GM08714 (cell line): Measurements from ENCODE around the gene ANKS1B.

Source experiments
- H3K4me3 ChIP-seq: fragments of 200-500 bp; sonication (Bioruptor generic); 2 replicates; pipeline ENCODE4 v1.5.1; 2014; ENCODE audit warnings: mild to moderate bottlenecking, low read length, inconsistent platforms
- ZNF274 ChIP-seq: IDR thresholded peaks from 2 replicates; pipeline ENCODE4 v1.6.1; 2012; ENCODE audit warnings: mild to moderate bottlenecking, low read depth, low read length

The ANKS1B gene

GRCh38 chr12:99453836-99454538 is 530.7 kb downstream of the ANKS1B start:
- H3K4me3 ChIP-seq = no peak overlapping the region
- no peak for TF ChIP-seq ZNF274

DNA sequence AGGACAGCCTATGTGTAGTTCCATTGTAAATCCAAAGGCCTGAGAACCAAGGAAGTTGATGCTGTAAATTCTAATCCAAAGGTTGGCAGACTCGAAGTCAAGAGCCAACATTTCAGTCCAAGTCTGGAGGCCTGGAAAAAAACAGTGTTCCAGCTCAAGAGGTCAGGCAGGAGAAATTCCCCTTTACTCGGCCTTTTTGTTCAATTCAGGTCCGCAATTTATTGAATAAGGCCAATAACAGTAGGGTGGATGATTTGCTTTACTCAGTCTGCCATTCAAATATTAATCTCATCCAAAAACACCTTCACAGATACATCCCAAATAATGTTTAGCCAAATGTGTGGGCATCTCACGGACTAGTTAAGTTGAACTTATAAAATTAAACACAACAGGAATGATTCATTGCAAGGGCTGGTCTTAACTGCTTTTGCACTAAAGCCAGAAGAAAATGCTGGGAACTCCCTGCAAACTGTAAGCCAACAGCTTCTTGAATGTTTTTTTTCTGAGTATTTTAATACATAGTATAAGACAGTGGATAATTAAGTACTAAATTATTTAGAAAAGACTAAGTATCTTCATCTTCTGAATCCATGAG is 534.6 kb downstream of the ANKS1B start:
- no peak for TF ChIP-seq ZNF274
- H3K4me3 ChIP-seq = no peak overlapping the region

GRCh38 chr12:99444859-99445316 is 539.8 kb downstream of the ANKS1B start:
- H3K4me3 ChIP-seq = no peak overlapping the region
- TF ChIP-seq ZNF274 = no peak

GRCh38 chr12:99442758-99443157 is 542.0 kb downstream of the ANKS1B start:
- no peak overlapping the region for H3K4me3 ChIP-seq
- no peak for TF ChIP-seq ZNF274

DNA sequence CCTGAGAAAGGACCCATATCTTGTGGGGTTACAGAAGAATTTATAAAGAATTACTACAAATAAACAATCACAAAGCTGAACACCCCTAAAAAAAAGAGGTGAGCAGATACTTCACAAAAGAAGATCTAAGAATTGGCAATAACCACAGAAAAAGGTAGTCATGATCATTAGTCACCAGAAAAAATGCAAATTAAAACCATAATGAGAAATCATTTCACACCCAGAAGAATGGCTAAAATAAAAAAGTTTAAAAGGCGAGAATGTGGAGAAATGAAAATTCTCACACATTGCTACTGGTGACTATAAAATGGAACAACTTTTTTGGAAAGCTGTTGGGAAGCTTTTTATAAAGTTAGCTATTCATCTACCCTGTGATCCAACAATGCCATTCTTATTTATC is 545.3 kb downstream of the ANKS1B start:
- TF ChIP-seq ZNF274 = no peak
- no peak overlapping the region for H3K4me3 ChIP-seq

GRCh38 chr12:99436584-99436983 is 548.2 kb downstream of the ANKS1B start:
- TF ChIP-seq ZNF274 = no peak

DNA sequence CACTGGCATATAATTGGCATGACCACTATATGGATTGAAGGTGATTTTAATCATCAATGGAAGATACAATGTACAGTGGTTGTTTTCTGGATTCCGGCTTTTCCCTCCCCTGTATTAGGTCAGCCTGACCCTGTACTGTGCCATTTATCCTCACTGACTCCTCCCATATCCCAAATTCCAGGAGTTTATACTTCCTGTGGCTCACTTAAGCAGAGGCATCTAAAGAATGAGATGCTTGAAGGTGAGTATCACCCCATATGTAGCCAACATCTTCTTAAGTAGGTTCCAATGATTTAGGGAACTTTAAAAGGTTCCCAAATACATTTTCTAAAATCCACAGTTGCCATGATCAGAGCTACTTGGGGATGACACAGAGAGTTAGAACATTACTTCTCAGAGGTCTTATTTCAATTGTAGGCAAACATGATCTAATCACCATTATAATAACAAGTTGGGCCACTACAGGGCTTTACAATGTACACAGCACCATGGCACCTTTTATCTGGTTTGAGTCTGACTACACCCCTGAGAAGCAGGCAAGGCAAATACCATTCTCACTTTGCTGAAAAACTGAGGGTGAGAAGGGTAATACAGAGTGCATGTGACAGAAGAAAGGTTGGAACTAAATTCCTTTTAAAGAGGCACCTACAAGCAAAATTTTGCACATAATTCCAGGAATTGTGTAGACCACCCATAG is 549.5 kb downstream of the ANKS1B start:
- no peak for TF ChIP-seq ZNF274
- H3K4me3 ChIP-seq = no peak overlapping the region

More at GRCh38 chr12:99436584-99436983, 548.2 kb downstream of the ANKS1B start:
- peak overlapping the region; percentile 31; the same call in 1 of the 2 replicates for H3K4me3 ChIP-seq

DNA sequence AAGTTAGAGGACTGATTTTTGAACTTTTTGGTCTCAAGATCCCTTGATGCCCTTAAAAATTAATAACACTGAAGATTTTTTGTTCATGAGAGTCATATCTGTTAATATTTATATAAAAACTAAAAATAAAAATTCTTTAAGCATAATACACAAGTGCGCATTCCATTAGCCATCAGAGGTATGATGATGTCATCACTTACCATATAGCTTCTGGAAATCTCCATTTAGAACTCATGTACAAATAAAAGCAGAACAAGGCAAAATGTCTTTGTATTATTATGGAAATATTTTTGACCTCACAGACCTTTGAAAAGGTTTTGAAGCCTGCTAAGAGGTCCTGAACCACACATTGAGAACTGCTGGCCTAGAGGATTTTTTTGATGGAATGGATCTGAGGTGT is 551.6 kb downstream of the ANKS1B start:
- no peak overlapping the region for H3K4me3 ChIP-seq
- no peak for TF ChIP-seq ZNF274

DNA sequence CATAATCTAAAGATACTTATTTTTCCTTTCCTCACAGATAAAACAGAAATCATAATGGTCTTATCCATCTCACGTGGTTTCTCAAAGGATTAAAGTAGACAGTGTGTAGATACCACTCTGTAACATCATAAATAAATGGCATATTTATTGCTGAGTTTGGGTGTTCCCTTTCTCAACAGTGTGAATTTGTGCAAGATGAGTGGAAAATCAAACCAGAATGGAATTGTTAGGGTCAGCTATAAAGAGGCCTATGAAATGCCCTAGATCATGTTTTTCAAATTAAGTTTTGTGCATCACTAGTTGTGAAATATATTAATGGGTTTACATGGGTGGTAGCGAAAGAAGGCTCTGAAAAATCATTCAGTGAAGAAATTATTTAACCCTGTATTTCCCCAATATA is 553.5 kb downstream of the ANKS1B start:
- no peak for TF ChIP-seq ZNF274
- H3K4me3 ChIP-seq = no peak overlapping the region

DNA sequence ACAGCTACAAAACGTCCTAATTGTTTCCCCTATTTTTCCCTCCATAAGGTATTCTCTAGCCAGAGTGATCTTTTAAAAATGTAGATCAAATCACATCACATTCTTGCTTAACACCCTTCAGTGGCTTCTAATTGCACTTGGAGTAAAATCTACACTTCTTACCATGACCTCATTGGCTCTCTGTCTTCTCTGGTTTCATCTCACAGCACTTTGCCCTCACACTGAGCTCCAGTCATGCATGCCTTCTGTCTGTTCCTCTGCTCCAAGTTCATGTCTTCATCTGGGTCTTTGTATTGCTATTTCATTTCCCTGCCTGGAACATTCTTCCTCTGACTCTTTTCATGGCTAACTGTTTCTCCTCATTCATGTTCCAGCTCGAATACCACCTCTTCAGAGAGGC is 557.6 kb downstream of the ANKS1B start:
- H3K4me3 ChIP-seq = no peak overlapping the region
- TF ChIP-seq ZNF274 = no peak

- no peak for TF ChIP-seq ZNF274
- no peak overlapping the region for H3K4me3 ChIP-seq
Observed at GRCh38 chr12:99418379-99418778, 566.4 kb downstream of the ANKS1B start.

DNA sequence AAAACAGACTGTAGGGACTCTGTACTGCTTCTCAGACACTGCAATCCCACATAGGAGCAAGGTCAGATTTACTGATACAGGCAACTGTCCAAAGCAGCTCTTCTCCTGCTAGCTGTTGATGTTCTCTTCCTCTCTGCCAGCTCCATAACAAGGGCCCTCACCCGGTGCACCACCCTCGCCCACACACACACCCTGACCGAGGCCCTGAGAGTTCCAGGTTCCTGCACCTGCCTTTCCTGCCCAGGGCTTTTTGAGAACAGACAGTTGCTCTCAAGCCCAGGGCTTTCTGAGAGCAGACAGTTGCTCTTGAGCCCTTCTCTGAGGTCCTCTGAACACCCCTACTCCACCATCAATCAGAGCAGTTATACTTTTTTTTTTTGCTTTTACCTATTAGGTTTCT is 571.0 kb downstream of the ANKS1B start:
- H3K4me3 ChIP-seq = no peak overlapping the region
- no peak for TF ChIP-seq ZNF274

GRCh38 chr12:99393763-99394162 is 591.0 kb downstream of the ANKS1B start:
- no peak for TF ChIP-seq ZNF274
- H3K4me3 ChIP-seq = peak overlapping the region; percentile 28; the same call in 1 of the 2 replicates

- H3K4me3 ChIP-seq = no peak overlapping the region
- no peak for TF ChIP-seq ZNF274
Observed at GRCh38 chr12:99392091-99392850, 592.5 kb downstream of the ANKS1B start.

- TF ChIP-seq ZNF274 = no peak
- no peak overlapping the region for H3K4me3 ChIP-seq
Observed at GRCh38 chr12:99390707-99391106, 594.0 kb downstream of the ANKS1B start.
